K562 (cell line): Measurements from ENCODE around the gene RAPSN. TPM values are rescaled to one million over a fixed set of nuclear protein-coding genes. Genes with fewer than 3 reads are reported as not detected.

Experiments used
- CHD2 ChIP-seq: IDR thresholded peaks from 2 replicates; pipeline ENCODE4 v1.6.1; 2011; ENCODE audit warnings: low read depth, low read length
- E2F8 ChIP-seq: fragments of 450-650 bp; IDR thresholded peaks from 2 replicates; pipeline ENCODE4 v1.7.1; 2018; ENCODE audit warnings: mild to moderate bottlenecking, low read depth; ENCODE audit not compliant: partially characterized antibody
- FOXM1 ChIP-seq, 2 experiments: fragments of 450-650 bp in 1 of 2; sonication (generic) in 1 of 2; formaldehyde crosslinking in 1 of 2; IDR thresholded peaks; 2 replicates each; pipeline versions ENCODE4 v1.6.1 to v1.9.0; 2017 to 2022; ENCODE audit warnings: low read depth in 2 of 2, mild to moderate bottlenecking in 2 of 2, missing genetic modification reagents in 1 of 2, moderate library complexity in 1 of 2
- GTF2E2 ChIP-seq: fragments of 200-800 bp; sonication (Bioruptor generic); IDR thresholded peaks from 2 replicates; pipeline ENCODE4 v1.6.1; 2016; ENCODE audit warnings: missing genetic modification characterization, missing compliant biosample characterization
- HEY1 ChIP-seq: fragments of 250-450 bp; sonication (Bioruptor Pico); IDR thresholded peaks from 2 replicates; pipeline ENCODE4 v1.5.0; 2020; ENCODE audit warnings: mild to moderate bottlenecking, moderate library complexity, borderline replicate concordance
- ZNF23 ChIP-seq: fragments of 250-450 bp; sonication (Bioruptor Pico); IDR thresholded peaks from 2 replicates; pipeline ENCODE4 v1.4.0; 2020; ENCODE audit warnings: mild to moderate bottlenecking
- ZNF592 ChIP-seq: fragments of 450-650 bp; IDR thresholded peaks from 2 replicates; pipeline ENCODE4 v1.6.1; 2017; ENCODE audit warnings: antibody characterized with exemption, mild to moderate bottlenecking
- polyA plus RNA-seq, 8 experiments: library from polyadenylated mRNA; depleted of rRNA in 4 of 8; stranded (reverse) in 5 of 8; unstranded in 3 of 8; fragments of >200 nt; fragmentation: Nextera tagmentation in 2 of 8; fragmentation: Illumina TruSeq in 1 of 8; extraction: Ambion mirVana in 2 of 8; extraction: Trizol in 1 of 8; gene quantifications; 2 replicates each; pipeline versions ENCODE4 v1.2.1 to v1.2.3, GENCODE V29; 2011 to 2014; ENCODE audit warnings: inconsistent platforms in 1 of 8, missing spikeins in 1 of 8
- total RNA-seq, 7 experiments: library from RNA; depleted of rRNA in 6 of 7; stranded (reverse); fragments of >200 nt in 6 of 7; fragmentation: Illumina TruSeq in 2 of 7; extraction: Trizol in 2 of 7; gene quantifications; 2 replicates each; pipeline versions ENCODE4 v1.2.1 to v1.2.3, GENCODE V29; 2011 to 2021; ENCODE audit warnings: low replicate concordance in 1 of 7

Gene RAPSN
- total and polyA plus RNA-seq, 9 of the 15 experiments (the other 6 are each of a cell fraction or from before 2014, with no cell fraction given) = 0.06 to 0.11 TPM; not detected in 7

DNA sequence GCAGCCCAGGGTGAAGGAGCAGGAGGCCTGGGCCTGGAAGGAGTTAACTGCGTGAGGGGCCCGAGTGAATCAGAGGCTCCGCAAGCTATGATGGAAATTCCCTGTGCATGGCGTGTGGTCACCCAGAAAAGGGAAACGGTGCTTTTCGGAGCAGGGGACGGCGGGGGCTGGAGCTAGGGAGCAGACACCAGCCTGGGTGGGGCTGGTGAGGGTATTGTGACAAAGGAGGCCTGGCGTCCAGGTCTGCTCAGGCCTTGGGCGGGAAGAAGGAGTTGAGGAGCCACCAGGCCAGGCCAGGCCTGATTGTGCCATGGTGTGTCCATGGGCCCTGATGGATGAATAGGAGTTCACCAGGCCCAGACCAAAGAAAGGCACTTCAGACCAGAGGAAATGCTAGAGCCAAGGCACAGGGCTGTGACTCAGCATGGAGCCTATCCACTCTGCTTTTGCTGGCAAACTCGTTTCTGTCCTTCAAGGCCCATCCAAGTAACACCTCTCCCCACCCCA lies 57.8 kb downstream of the RAPSN start (continued):
- TF ChIP-seq ZNF592 = peak; percentile 38; the same call in 1 of the 2 replicates
- no peak for TF ChIP-seq CHD2
- TF ChIP-seq GTF2E2 (tag) = no peak
- no peak for TF ChIP-seq E2F8
- TF ChIP-seq FOXM1 (IDR thresholded peaks at IDR 0.05; ENCODE audit: low read depth) = no peak
- TF ChIP-seq FOXM1 (CRISPR knock-in tag; IDR thresholded peaks at IDR 0.05; ENCODE audit: low read depth) = no peak
- TF ChIP-seq HEY1 = no peak
- no peak for TF ChIP-seq ZNF23
